HepG2 (cell line): ENCODE data around the gene ADGRG6. TPM values are rescaled to one million over a fixed set of nuclear protein-coding genes. Genes with fewer than 3 reads are reported as not detected.
A peak's percentile ranks its signal among the peaks of the same experiment; 100 is the strongest.

ENCODE experiments used
- CEBPZ ChIP-seq: IDR thresholded peaks from 2 replicates; pipeline ENCODE4 v1.6.1; 2012; ENCODE audit warnings: low read length, improper control_type of control experiment
- DNMT1 ChIP-seq: sonication (generic); formaldehyde crosslinking; IDR thresholded peaks from 2 replicates; pipeline ENCODE4 v1.5.1; 2020; ENCODE audit warnings: mild to moderate bottlenecking, missing genetic modification reagents
- DZIP1 ChIP-seq: sonication (generic); formaldehyde crosslinking; IDR thresholded peaks from 2 replicates; pipeline ENCODE4 v1.5.0; 2020; ENCODE audit warnings: mild to moderate bottlenecking, missing genetic modification reagents
- IKZF5 ChIP-seq: IDR thresholded peaks from 2 replicates; pipeline ENCODE4 v1.6.1; 2018; ENCODE audit warnings: missing genetic modification reagents, mild to moderate bottlenecking, missing compliant biosample characterization
- MED8 ChIP-seq: sonication (generic); formaldehyde crosslinking; IDR thresholded peaks from 2 replicates; pipeline ENCODE4 v1.8.1; 2023; ENCODE audit warnings: mild to moderate bottlenecking, missing genetic modification reagents; ENCODE audit not compliant: insufficient replicate concordance
- NFAT5 ChIP-seq: sonication (generic); formaldehyde crosslinking; IDR thresholded peaks from 2 replicates; pipeline ENCODE4 v1.4.0; 2020; ENCODE audit warnings: missing genetic modification reagents
- SIX1 ChIP-seq: sonication (generic); formaldehyde crosslinking; IDR thresholded peaks from 2 replicates; pipeline ENCODE4 v1.4.0; 2020; ENCODE audit warnings: missing genetic modification reagents, borderline replicate concordance
- SOX13 ChIP-seq, 3 experiments: fragments of 450-650 bp in 1 of 3; sonication (generic) in 1 of 3; formaldehyde crosslinking in 1 of 3; IDR thresholded peaks in 2 of 3; conservative IDR thresholded peaks in 1 of 3; 2 replicates each; pipeline versions ENCODE4 v1.5.0 to v1.6.1; 2016 to 2020; ENCODE audit warnings: antibody characterized with exemption in 1 of 3, mild to moderate bottlenecking in 1 of 3, missing compliant biosample characterization in 1 of 3, missing genetic modification reagents in 1 of 3, moderate library complexity in 1 of 3
- TMF1 ChIP-seq: sonication (generic); formaldehyde crosslinking; IDR thresholded peaks from 2 replicates; pipeline ENCODE4 v1.8.1; 2022; ENCODE audit warnings: low read depth, missing genetic modification reagents
- TRIM24 ChIP-seq: sonication (generic); formaldehyde crosslinking; IDR thresholded peaks from 2 replicates; pipeline ENCODE4 v1.8.0; 2022; ENCODE audit warnings: mild to moderate bottlenecking, missing genetic modification reagents
- ZNF446 ChIP-seq: sonication (generic); formaldehyde crosslinking; IDR thresholded peaks from 2 replicates; pipeline ENCODE4 v1.5.0; 2020; ENCODE audit warnings: mild to moderate bottlenecking, missing genetic modification reagents
- ZNF510 ChIP-seq: sonication (generic); formaldehyde crosslinking; IDR thresholded peaks from 2 replicates; pipeline ENCODE4 v1.4.0; 2020; ENCODE audit warnings: low read depth, mild to moderate bottlenecking, missing genetic modification reagents
- ZNF615 ChIP-seq: sonication (generic); formaldehyde crosslinking; IDR thresholded peaks from 2 replicates; pipeline ENCODE4 v1.5.0; 2020; ENCODE audit warnings: mild to moderate bottlenecking, missing genetic modification reagents, borderline replicate concordance
- ZZZ3 ChIP-seq: sonication (generic); formaldehyde crosslinking; IDR thresholded peaks from 2 replicates; pipeline ENCODE4 v1.4.0; 2020; ENCODE audit warnings: missing genetic modification reagents, mild to moderate bottlenecking, borderline replicate concordance
- polyA plus RNA-seq, 8 experiments: library from polyadenylated mRNA; depleted of rRNA in 3 of 8; stranded (reverse) in 7 of 8; unstranded in 1 of 8; fragments of >200 nt; fragmentation: Illumina TruSeq in 4 of 8; extraction: Trizol in 4 of 8; gene quantifications; 2 replicates each; pipeline versions ENCODE4 v1.2.1 to v1.2.3, GENCODE V29; 2011 to 2016; ENCODE audit warnings: low read depth in 4 of 8, missing spikeins in 1 of 8, mixed read lengths in 1 of 8; ENCODE audit not compliant: insufficient read depth in 1 of 8
- total RNA-seq, 5 experiments: library from RNA; depleted of rRNA; stranded (reverse); fragments of >200 nt; fragmentation: Illumina TruSeq; extraction: Trizol; gene quantifications; 2 replicates each; pipeline ENCODE4 v1.2.3, GENCODE V29; 2016; ENCODE audit warnings: low read depth in 1 of 5

The ADGRG6 gene
- total and polyA plus RNA-seq, 2 of the 13 experiments (the other 11 are each of a cell fraction or from before 2014, with no cell fraction given) = 129 to 249 TPM

- TF ChIP-seq CEBPZ (no peak), NFAT5 (peak; percentile 29; the same call in 1 of the 2 replicates), ZZZ3 (CRISPR knock-in tag) (no peak), DZIP1 (peak; percentile 99; the same call in 1 of the 2 replicates), ZNF615 (peak; percentile 79; the same call in 1 of the 2 replicates), ZNF510 (CRISPR knock-in tag) (peak; percentile 36; the same call in 1 of the 2 replicates), SIX1 (CRISPR knock-in tag) (0 out of 2 replicates have a peak, but pooled peaks have one; percentile 30), ZNF446 (CRISPR knock-in tag) (peak; percentile 97), DNMT1 (peak; percentile 76; the same call in 1 of the 2 replicates), TMF1 (peak; percentile 98), IKZF5 (peak; percentile 88; the same call in 1 of the 2 replicates), SOX13 (IDR thresholded peaks at IDR 0.05) (no peak), SOX13 (CRISPR knock-in tag; conservative IDR thresholded peaks at IDR 0.05 in 1 of 2, IDR thresholded peaks at IDR 0.05 in 1 of 2) (peak in 1 of 2 experiments; percentile 74; a peak in 2 of 4 replicates), TRIM24 (CRISPR knock-in tag) (no peak), MED8 (CRISPR knock-in tag) (peak; percentile 88)
These were observed at the start of gene ADGRG6 (continued) for GRCh38 chr6:142301651-142302391.
